Lower leg skin (tissue), 3 donors: ENCODE measurements around the gene RPTOR.

Experiments used
- POLR2A ChIP-seq, 2 donors: fragments of 450-650 bp; IDR thresholded peaks; one replicate each; pipeline ENCODE4 v1.6.1; 2016 to 2017; ENCODE audit warnings: antibody characterized with exemption in 2 of 2, mild to moderate bottlenecking in 1 of 2, moderate library complexity in 1 of 2
- TF ChIP-seq, protein P1 (sequence below), 3 donors: fragments of 450-650 bp; IDR thresholded peaks; one replicate each; pipeline ENCODE4 v1.5.1; 2016; ENCODE audit warnings: antibody characterized with exemption in 3 of 3, mild to moderate bottlenecking in 3 of 3, moderate library complexity in 2 of 3

DNA sequence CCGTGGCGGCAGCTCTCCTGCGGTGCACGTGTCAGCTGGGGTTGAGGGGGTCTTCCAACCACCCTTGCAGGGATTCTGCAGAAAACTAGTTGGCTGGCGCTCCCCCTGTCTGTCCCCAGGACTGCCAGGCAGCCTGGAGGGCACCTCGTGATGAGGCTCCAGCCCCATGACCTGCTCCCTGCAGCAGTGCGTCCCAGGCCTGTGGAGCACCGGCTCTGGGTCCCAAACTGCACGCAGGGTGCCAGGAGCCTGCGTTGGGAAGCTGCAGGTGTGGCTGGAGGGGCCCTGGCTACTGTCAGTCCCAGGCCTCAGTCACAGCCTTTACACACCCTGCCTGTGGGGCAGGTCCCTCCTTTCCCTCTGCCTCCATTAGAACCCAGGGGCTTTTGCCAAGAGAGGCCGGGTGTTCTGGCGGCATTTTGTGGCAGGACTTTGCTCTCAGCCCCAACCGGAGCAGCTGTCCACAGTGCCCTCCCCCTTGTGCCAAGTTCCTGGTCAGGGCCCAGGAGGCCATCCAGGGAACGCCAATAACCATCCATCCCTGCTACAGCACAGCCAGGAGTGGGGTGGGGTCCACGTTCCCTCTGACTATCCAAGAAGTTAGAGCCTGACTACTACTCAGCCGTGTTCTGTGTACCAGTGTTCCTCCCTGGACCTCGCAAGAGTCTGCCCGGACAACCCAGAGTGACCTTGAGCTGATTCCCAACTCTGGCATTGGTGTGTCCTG is 456.2 kb downstream of the RPTOR start:
- TF ChIP-seq, protein P1, sequence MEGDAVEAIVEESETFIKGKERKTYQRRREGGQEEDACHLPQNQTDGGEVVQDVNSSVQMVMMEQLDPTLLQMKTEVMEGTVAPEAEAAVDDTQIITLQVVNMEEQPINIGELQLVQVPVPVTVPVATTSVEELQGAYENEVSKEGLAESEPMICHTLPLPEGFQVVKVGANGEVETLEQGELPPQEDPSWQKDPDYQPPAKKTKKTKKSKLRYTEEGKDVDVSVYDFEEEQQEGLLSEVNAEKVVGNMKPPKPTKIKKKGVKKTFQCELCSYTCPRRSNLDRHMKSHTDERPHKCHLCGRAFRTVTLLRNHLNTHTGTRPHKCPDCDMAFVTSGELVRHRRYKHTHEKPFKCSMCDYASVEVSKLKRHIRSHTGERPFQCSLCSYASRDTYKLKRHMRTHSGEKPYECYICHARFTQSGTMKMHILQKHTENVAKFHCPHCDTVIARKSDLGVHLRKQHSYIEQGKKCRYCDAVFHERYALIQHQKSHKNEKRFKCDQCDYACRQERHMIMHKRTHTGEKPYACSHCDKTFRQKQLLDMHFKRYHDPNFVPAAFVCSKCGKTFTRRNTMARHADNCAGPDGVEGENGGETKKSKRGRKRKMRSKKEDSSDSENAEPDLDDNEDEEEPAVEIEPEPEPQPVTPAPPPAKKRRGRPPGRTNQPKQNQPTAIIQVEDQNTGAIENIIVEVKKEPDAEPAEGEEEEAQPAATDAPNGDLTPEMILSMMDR (IDR thresholded peaks at IDR 0.05): no peak
- TF ChIP-seq POLR2A (IDR thresholded peaks at IDR 0.05): no peak
